Fibroblast of lung (primary cell): Measurements from ENCODE around the gene HTRA2.

Experiments
- CTCF ChIP-seq, 2 donors: IDR thresholded peaks in 1 of 2; conservative IDR thresholded peaks in 1 of 2; 1 replicate in 1 of 2; 2 replicates in 1 of 2; pipeline ENCODE4 v1.5.1; 2011 to 2012; ENCODE audit warnings: low read length in 2 of 2, control low read depth in 1 of 2, inconsistent platforms in 1 of 2, low read depth in 1 of 2, mild to moderate bottlenecking in 1 of 2
- EZH2 ChIP-seq: IDR thresholded peaks from 2 replicates; pipeline ENCODE4 v1.5.1; 2012; ENCODE audit warnings: low read length, control low read depth, mild to moderate bottlenecking; ENCODE audit errors: missing control alignments

GRCh38 chr2:74537140-74537539 is 7.4 kb downstream of the HTRA2 start:
- TF ChIP-seq CTCF (conservative IDR thresholded peaks at IDR 0.05 in 1 of 2, IDR thresholded peaks at IDR 0.05 in 1 of 2; ENCODE audit: low read depth in 1 of 2, low read length in 2 of 2) (no peak), EZH2 (no peak)
